Inflammatory macrophage treated with lipopolysaccharide for 1 hour (primary cell): Measurements from ENCODE around the gene ARL14EP.

Experiments
- DNase-seq, 2 donors: peaks; one replicate each; pipeline ENCODE4 v3.0.0-alpha.2; 2020 to 2022

The ARL14EP gene

GRCh38 chr11:30328681-30329080 is 5.8 kb downstream of the ARL14EP start:
- DNase-seq: no peak

- no peak for DNase-seq
These were observed 6.4 kb downstream of the ARL14EP start for GRCh38 chr11:30329150-30329940.

- peak in 1 of 2 donors; percentile 6 for DNase-seq
These were observed 10.5 kb downstream of the ARL14EP start for GRCh38 chr11:30333405-30333804.

GRCh38 chr11:30342736-30343166 is 19.8 kb downstream of the ARL14EP start:
- DNase-seq: peak; percentile 65 to 66

GRCh38 chr11:30344085-30344484 is 21.2 kb downstream of the ARL14EP start:
- no peak for DNase-seq

- no peak for DNase-seq
These were observed 22.7 kb downstream of the ARL14EP start for GRCh38 chr11:30345644-30346043.

GRCh38 chr11:30346068-30346688 is 23.3 kb downstream of the ARL14EP start:
- peak; percentile 28 to 76 for DNase-seq

- no peak for DNase-seq
These were observed 25.1 kb downstream of the ARL14EP start for GRCh38 chr11:30348035-30348434.

GRCh38 chr11:30349885-30350284 is 27.0 kb downstream of the ARL14EP start:
- no peak for DNase-seq

- no peak for DNase-seq
These were observed 27.5 kb downstream of the ARL14EP start for GRCh38 chr11:30350384-30350783.

- DNase-seq: no peak
These were observed 28.2 kb downstream of the ARL14EP start for GRCh38 chr11:30351061-30351460.

- no peak for DNase-seq
These were observed 33.5 kb downstream of the ARL14EP start for GRCh38 chr11:30356391-30356790.

GRCh38 chr11:30357872-30358271 is 35.0 kb downstream of the ARL14EP start:
- DNase-seq: no peak

GRCh38 chr11:30358536-30358935 is 35.6 kb downstream of the ARL14EP start:
- no peak for DNase-seq

GRCh38 chr11:30360741-30361140 is 37.8 kb downstream of the ARL14EP start:
- no peak for DNase-seq

GRCh38 chr11:30364139-30364836 is 41.4 kb downstream of the ARL14EP start:
- DNase-seq: no peak

GRCh38 chr11:30364837-30365482 is 42.1 kb downstream of the ARL14EP start:
- DNase-seq: no peak

- no peak for DNase-seq
These were observed 43.1 kb downstream of the ARL14EP start for GRCh38 chr11:30365793-30366517.

GRCh38 chr11:30368394-30368793 is 45.5 kb downstream of the ARL14EP start:
- DNase-seq: no peak

- no peak for DNase-seq
These were observed 47.3 kb downstream of the ARL14EP start for GRCh38 chr11:30370164-30370563.

GRCh38 chr11:30377347-30377746 is 54.4 kb downstream of the ARL14EP start:
- no peak for DNase-seq

- no peak for DNase-seq
These were observed 57.9 kb downstream of the ARL14EP start for GRCh38 chr11:30380846-30381245.

GRCh38 chr11:30381879-30382278 is 59.0 kb downstream of the ARL14EP start:
- no peak for DNase-seq
